IMR-90 (cell line): ENCODE data around the gene NOBOX. TPM values are rescaled to one million over a fixed set of nuclear protein-coding genes. Genes with fewer than 3 reads are reported as not detected.

Source experiments
- ATAC-seq: fragments of 200-7000 bp; cut with Tn5 transposase; 2 replicates; pipeline ENCODE4 v1.9.1; 2020; ENCODE audit warnings: low read depth, mild to moderate bottlenecking, moderate library complexity
- BruUV-seq: library from RNA; stranded (reverse); fragments of 400-500 nt; replicated peaks from 2 replicates; lab custom pipeline; 2021; lab: Mats Ljungman, UMichigan
- CTCF ChIA-PET: fragments of 300-600 bp; formaldehyde crosslinking; extraction: SDS; loops from one replicate; lab custom pipeline; 2021; ENCODE audit warnings: antibody characterized with exemption; lab: Yijun Ruan, JAX
- POLR2A ChIA-PET: fragments of 300-600 bp; sonication (Branson Sonifier 250); formaldehyde crosslinking; loops from one replicate; lab custom pipeline; 2022; ENCODE audit warnings: antibody characterized with exemption; ENCODE audit not compliant: unreplicated experiment; lab: Charles Lee
- DNase-seq: peaks from one replicate; pipeline ENCODE4 v3.0.0; 2013
- H2AFZ ChIP-seq: replicated peaks from 2 replicates; pipeline ENCODE3; 2013; ENCODE audit warnings: low read length, mild to moderate bottlenecking; ENCODE audit not compliant: poor library complexity
- H2AK5ac ChIP-seq: 2 replicates; pipeline ENCODE4 v1.6.1; 2013; ENCODE audit warnings: low read depth, low read length, inconsistent platforms
- H2AK9ac ChIP-seq: replicated peaks from 2 replicates; pipeline ENCODE3; 2013; ENCODE audit warnings: mild to moderate bottlenecking, low read depth, low read length, moderate library complexity; ENCODE audit not compliant: poor library complexity
- H2BK120ac ChIP-seq: 2 replicates; pipeline ENCODE4 v1.6.1; 2013; ENCODE audit warnings: low read depth, low read length, inconsistent platforms
- H2BK15ac ChIP-seq: 3 replicates; pipeline ENCODE4 v1.6.1; 2013; ENCODE audit warnings: low read depth, low read length, inconsistent platforms
- H2BK20ac ChIP-seq: 2 replicates; pipeline ENCODE4 v1.6.1; 2013; ENCODE audit warnings: low read depth, mild to moderate bottlenecking, inconsistent platforms, low read length, moderate library complexity
- H2BK5ac ChIP-seq: 2 replicates; pipeline ENCODE4 v1.6.1; 2013; ENCODE audit warnings: mild to moderate bottlenecking, low read depth, low read length, inconsistent platforms; ENCODE audit not compliant: poor library complexity, severe bottlenecking
- H3K14ac ChIP-seq: replicated peaks from 2 replicates; pipeline ENCODE4 v1.6.1; 2013; ENCODE audit warnings: low read depth, low read length, inconsistent platforms
- H3K18ac ChIP-seq: 2 replicates; pipeline ENCODE4 v1.6.1; 2013; ENCODE audit warnings: low read depth, low read length, control low read depth
- H3K23ac ChIP-seq: 2 replicates; pipeline ENCODE4 v1.6.1; 2013; ENCODE audit warnings: low read depth, low read length, inconsistent platforms
- H3K27ac ChIP-seq: 2 replicates; pipeline ENCODE4 v1.5.1; 2013; ENCODE audit warnings: mild to moderate bottlenecking, control low read depth, low read length; ENCODE audit not compliant: insufficient read depth
- H3K27me3 ChIP-seq: 2 replicates; pipeline ENCODE4 v1.6.1; 2013; ENCODE audit warnings: low read length; ENCODE audit not compliant: control insufficient read depth, insufficient read depth
- H3K36me3 ChIP-seq: 2 replicates; pipeline ENCODE4 v1.6.1; 2013; ENCODE audit warnings: low read length, mixed read lengths; ENCODE audit not compliant: control insufficient read depth, insufficient read depth
- H3K4ac ChIP-seq: 2 replicates; pipeline ENCODE4 v1.6.1; 2013; ENCODE audit warnings: low read depth, low read length, inconsistent platforms
- H3K4me1 ChIP-seq: 2 replicates; pipeline ENCODE4 v1.6.1; 2013; ENCODE audit warnings: low read length, mixed read lengths; ENCODE audit not compliant: control insufficient read depth, insufficient read depth
- H3K4me2 ChIP-seq: 2 replicates; pipeline ENCODE4 v1.6.1; 2013; ENCODE audit warnings: low read depth, mild to moderate bottlenecking, control low read depth, low read length, moderate library complexity
- H3K4me3 ChIP-seq: 2 replicates; pipeline ENCODE4 v1.5.1; 2013; ENCODE audit warnings: low read depth, mild to moderate bottlenecking, control low read depth, low read length, moderate library complexity; ENCODE audit not compliant: insufficient read depth
- H3K56ac ChIP-seq: 2 replicates; pipeline ENCODE4 v1.6.1; 2013; ENCODE audit warnings: low read length, inconsistent platforms; ENCODE audit not compliant: insufficient read depth; ENCODE audit errors: extremely low read depth
- H3K79me1 ChIP-seq, 2 experiments: 2 replicates each; pipeline ENCODE4 v1.6.1; 2013; ENCODE audit warnings: low read length in 2 of 2, inconsistent platforms in 1 of 2, low read depth in 1 of 2
- H3K9ac ChIP-seq: 2 replicates; pipeline ENCODE4 v1.6.1; 2013; ENCODE audit warnings: low read depth, low read length, control low read depth
- H3K9me1 ChIP-seq: 2 replicates; pipeline ENCODE4 v1.6.1; 2013; ENCODE audit warnings: low read length, inconsistent platforms; ENCODE audit not compliant: insufficient read depth
- H3K9me3 ChIP-seq: 2 replicates; pipeline ENCODE4 v1.6.1; 2013; ENCODE audit warnings: low read length; ENCODE audit not compliant: control insufficient read depth, insufficient read depth
- H4K20me1 ChIP-seq: 2 replicates; pipeline ENCODE4 v1.6.1; 2013; ENCODE audit warnings: low read length, inconsistent platforms; ENCODE audit not compliant: insufficient read depth
- H4K5ac ChIP-seq: 2 replicates; pipeline ENCODE4 v1.6.1; 2013; ENCODE audit warnings: mild to moderate bottlenecking, low read depth, low read length, control low read depth
- H4K8ac ChIP-seq, 2 experiments: 2 replicates each; pipeline ENCODE4 v1.6.1; 2013; ENCODE audit warnings: low read depth in 2 of 2, low read length in 2 of 2, control low read depth in 1 of 2, inconsistent platforms in 1 of 2
- H4K91ac ChIP-seq: 2 replicates; pipeline ENCODE4 v1.6.1; 2013; ENCODE audit warnings: low read depth, low read length, inconsistent platforms; ENCODE audit not compliant: insufficient read depth
- MXI1 ChIP-seq: IDR thresholded peaks from 2 replicates; pipeline ENCODE4 v1.6.1; 2012; ENCODE audit warnings: low read depth, mild to moderate bottlenecking, low read length, moderate library complexity, borderline replicate concordance
- RFX5 ChIP-seq: IDR thresholded peaks from 2 replicates; pipeline ENCODE4 v1.8.0; 2012; ENCODE audit warnings: low read depth, mild to moderate bottlenecking, low read length, moderate library complexity
- WGBS, 2 experiments: methylation state at CpG; one replicate each; pipeline versions ENCODE4 v1.1.5 to v1.1.7; 2013; ENCODE audit warnings: missing lambda C conversion rate in 2 of 2; ENCODE audit not compliant: insufficient read length in 1 of 2; ENCODE audit errors: extremely low coverage in 2 of 2; 5-methylcytosine and 5-hydroxymethylcytosine counted together
- dilution Hi-C: fragments of 300-500 bp; cut with HindIII; formaldehyde crosslinking; loops from one replicate; pipeline ENCODE4 v1.14.3; 2018; ENCODE audit warnings: low sequenced_read_pairs; ENCODE audit not compliant: unreplicated experiment
- in situ Hi-C: fragments of 300-500 bp; cut with MboI; formaldehyde crosslinking; loops from 3 replicates; pipeline ENCODE4 v1.14.3; 2019; ENCODE audit warnings: low sequenced_read_pairs, inconsistent platforms, mixed read lengths
- intact Hi-C: fragments of 100-400 bp; cut with micrococcal nuclease; formaldehyde crosslinking; loops from 2 replicates; pipeline ENCODE4 v1.10.0; 2022
- polyA plus RNA-seq, 3 experiments: library from polyadenylated mRNA; depleted of rRNA; stranded (reverse); fragments of >200 nt; gene quantifications; 2 replicates each; pipeline ENCODE4 v1.2.3, GENCODE V29; 2012; ENCODE audit warnings: low replicate concordance in 1 of 3
- total RNA-seq: library from RNA; depleted of rRNA; stranded (reverse); fragments of >200 nt; gene quantifications from 2 replicates; pipeline ENCODE4 v1.2.3, GENCODE V29; 2012
- TF ChIP-seq, protein P1 (sequence below): conservative IDR thresholded peaks from 2 replicates; pipeline ENCODE4 v1.5.1; 2012; ENCODE audit warnings: mild to moderate bottlenecking, low read depth, low read length, improper control_type of control experiment

Gene NOBOX
- total and polyA plus RNA-seq, 2 of the 4 experiments (the other 2 are of a cell fraction), result not detected

GRCh38 chr7:144437370-144438191, 34.1 kb upstream of the NOBOX start:
- no peak for ATAC-seq
- H4K8ac ChIP-seq, result no peak overlapping the region
- H2AK5ac ChIP-seq, result no peak overlapping the region
- CTCF ChIA-PET, result no interaction called here
- H3K27ac ChIP-seq, result no peak overlapping the region
- H3K27me3 ChIP-seq, result no peaks in the 10 kb centered on the region
- no peaks in the 10 kb centered on the region for H3K79me1 ChIP-seq
- no peaks in the 10 kb centered on the region for H3K36me3 ChIP-seq
- no peak overlapping the region for H3K4me2 ChIP-seq
- H2AK9ac ChIP-seq, result no peak overlapping the region
- no peak overlapping the region for H3K18ac ChIP-seq
- in situ Hi-C loops, result no loop called here
- H2BK5ac ChIP-seq, result no peak overlapping the region
- no peak overlapping the region for H3K23ac ChIP-seq
- WGBS, 2 experiments, result no CpG with 5 or more reads among the region's 4 CpGs
- H4K5ac ChIP-seq, result no peak overlapping the region
- dilution Hi-C loops, result no loop called here
- H3K4me1 ChIP-seq, result no peaks in the 10 kb centered on the region
- POLR2A ChIA-PET, result no interaction called here
- H3K9me1 ChIP-seq, result no peaks in the 10 kb centered on the region
- H3K56ac ChIP-seq, result no peak overlapping the region
- no TSS peak for BruUV-seq
- H2BK15ac ChIP-seq, result no peak overlapping the region
- no peak overlapping the region for H3K14ac ChIP-seq
- no peak overlapping the region for H2BK120ac ChIP-seq
- H3K4me3 ChIP-seq, result no peak overlapping the region
- peaks cover 22% of the 10 kb centered on the region for H3K9me3 ChIP-seq
- TF ChIP-seq, protein P1, sequence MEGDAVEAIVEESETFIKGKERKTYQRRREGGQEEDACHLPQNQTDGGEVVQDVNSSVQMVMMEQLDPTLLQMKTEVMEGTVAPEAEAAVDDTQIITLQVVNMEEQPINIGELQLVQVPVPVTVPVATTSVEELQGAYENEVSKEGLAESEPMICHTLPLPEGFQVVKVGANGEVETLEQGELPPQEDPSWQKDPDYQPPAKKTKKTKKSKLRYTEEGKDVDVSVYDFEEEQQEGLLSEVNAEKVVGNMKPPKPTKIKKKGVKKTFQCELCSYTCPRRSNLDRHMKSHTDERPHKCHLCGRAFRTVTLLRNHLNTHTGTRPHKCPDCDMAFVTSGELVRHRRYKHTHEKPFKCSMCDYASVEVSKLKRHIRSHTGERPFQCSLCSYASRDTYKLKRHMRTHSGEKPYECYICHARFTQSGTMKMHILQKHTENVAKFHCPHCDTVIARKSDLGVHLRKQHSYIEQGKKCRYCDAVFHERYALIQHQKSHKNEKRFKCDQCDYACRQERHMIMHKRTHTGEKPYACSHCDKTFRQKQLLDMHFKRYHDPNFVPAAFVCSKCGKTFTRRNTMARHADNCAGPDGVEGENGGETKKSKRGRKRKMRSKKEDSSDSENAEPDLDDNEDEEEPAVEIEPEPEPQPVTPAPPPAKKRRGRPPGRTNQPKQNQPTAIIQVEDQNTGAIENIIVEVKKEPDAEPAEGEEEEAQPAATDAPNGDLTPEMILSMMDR, result 0 out of 2 replicates have a peak, but pooled peaks have one; percentile 2
- TF ChIP-seq RFX5 (no peak), MXI1 (no peak)
- no peak overlapping the region for H2AFZ ChIP-seq
- no peak overlapping the region for H2BK20ac ChIP-seq
- intact Hi-C loops, result no loop called here
- H4K20me1 ChIP-seq, result no peaks in the 10 kb centered on the region
- no peak overlapping the region for H3K4ac ChIP-seq
- peak; percentile 17 for DNase-seq
- H4K91ac ChIP-seq, result no peak overlapping the region
- no peak overlapping the region for H3K9ac ChIP-seq
